HL-60 (cell line): ENCODE results near the gene CLOCK.

ENCODE experiments used
- DNase-seq, 2 experiments: peaks; one replicate each; pipeline ENCODE4 v3.0.0-alpha.2; 2010 to 2020; ENCODE audit warnings: low read depth in 1 of 2, low spot score in 1 of 2
- H3K27ac ChIP-seq: fragments of 250-450 bp; sonication (Bioruptor Pico); replicated peaks from 2 replicates; pipeline ENCODE4 v1.5.1; 2020; ENCODE audit warnings: mild to moderate bottlenecking, moderate library complexity
- H3K27me3 ChIP-seq: fragments of 250-450 bp; sonication (Bioruptor Pico); 2 replicates; pipeline ENCODE4 v1.5.1; 2021; ENCODE audit warnings: mild to moderate bottlenecking, moderate library complexity; ENCODE audit not compliant: insufficient read depth, poor library complexity, severe bottlenecking
- H3K4me3 ChIP-seq: replicated peaks from 2 replicates; pipeline ENCODE4 v1.5.1; 2011; ENCODE audit warnings: mild to moderate bottlenecking, control low read depth, low read length; ENCODE audit not compliant: insufficient read depth
- GABPA ChIP-seq: IDR thresholded peaks from 2 replicates; pipeline ENCODE4 v1.6.1; 2012; ENCODE audit warnings: low read depth
- POLR2AphosphoS5 ChIP-seq: IDR thresholded peaks from 2 replicates; pipeline ENCODE4 v1.6.1; 2012; ENCODE audit warnings: low read depth
- REST ChIP-seq: IDR thresholded peaks from 2 replicates; pipeline ENCODE4 v1.6.1; 2012; ENCODE audit warnings: low read depth; ENCODE audit not compliant: insufficient replicate concordance
- SPI1 ChIP-seq: IDR thresholded peaks from 2 replicates; pipeline ENCODE4 v1.6.1; 2012; ENCODE audit warnings: low read depth, mild to moderate bottlenecking, borderline replicate concordance
- TF ChIP-seq, protein P1 (sequence below): IDR thresholded peaks from one replicate; pipeline ENCODE4 v1.5.1; 2011; ENCODE audit warnings: low read length, control low read depth, inconsistent platforms; ENCODE audit not compliant: insufficient read depth

CLOCK gene

GRCh38 chr4:55397520-55398321 lies 149.0 kb downstream of the CLOCK start:
- TF ChIP-seq, protein P1, sequence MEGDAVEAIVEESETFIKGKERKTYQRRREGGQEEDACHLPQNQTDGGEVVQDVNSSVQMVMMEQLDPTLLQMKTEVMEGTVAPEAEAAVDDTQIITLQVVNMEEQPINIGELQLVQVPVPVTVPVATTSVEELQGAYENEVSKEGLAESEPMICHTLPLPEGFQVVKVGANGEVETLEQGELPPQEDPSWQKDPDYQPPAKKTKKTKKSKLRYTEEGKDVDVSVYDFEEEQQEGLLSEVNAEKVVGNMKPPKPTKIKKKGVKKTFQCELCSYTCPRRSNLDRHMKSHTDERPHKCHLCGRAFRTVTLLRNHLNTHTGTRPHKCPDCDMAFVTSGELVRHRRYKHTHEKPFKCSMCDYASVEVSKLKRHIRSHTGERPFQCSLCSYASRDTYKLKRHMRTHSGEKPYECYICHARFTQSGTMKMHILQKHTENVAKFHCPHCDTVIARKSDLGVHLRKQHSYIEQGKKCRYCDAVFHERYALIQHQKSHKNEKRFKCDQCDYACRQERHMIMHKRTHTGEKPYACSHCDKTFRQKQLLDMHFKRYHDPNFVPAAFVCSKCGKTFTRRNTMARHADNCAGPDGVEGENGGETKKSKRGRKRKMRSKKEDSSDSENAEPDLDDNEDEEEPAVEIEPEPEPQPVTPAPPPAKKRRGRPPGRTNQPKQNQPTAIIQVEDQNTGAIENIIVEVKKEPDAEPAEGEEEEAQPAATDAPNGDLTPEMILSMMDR: no peak
- no peak for TF ChIP-seq REST
- peak; percentile 13; the same call in 1 of the 2 replicates for TF ChIP-seq SPI1
- Histone ChIP-seq H3K4me3 (peak overlapping the region; percentile 87), H3K27me3 (no peaks in the 10 kb centered on the region), H3K27ac (peak overlapping the region; percentile 13; the same call in 1 of the 2 replicates)
- peak; percentile 35 to 60 for DNase-seq

GRCh38 chr4:55397126-55397436 lies 149.6 kb downstream of the CLOCK start:
- peak in 1 of 2 experiments; percentile 6 for DNase-seq
- Histone ChIP-seq H3K4me3 (peak overlapping the region; percentile 87), H3K27ac (peak overlapping the region; percentile 73), H3K27me3 (no peaks in the 10 kb centered on the region)
- TF ChIP-seq REST: no peak
- TF ChIP-seq POLR2AphosphoS5: no peak
- TF ChIP-seq GABPA: no peak
- TF ChIP-seq, protein P1: no peak
- TF ChIP-seq SPI1: no peak

DNA sequence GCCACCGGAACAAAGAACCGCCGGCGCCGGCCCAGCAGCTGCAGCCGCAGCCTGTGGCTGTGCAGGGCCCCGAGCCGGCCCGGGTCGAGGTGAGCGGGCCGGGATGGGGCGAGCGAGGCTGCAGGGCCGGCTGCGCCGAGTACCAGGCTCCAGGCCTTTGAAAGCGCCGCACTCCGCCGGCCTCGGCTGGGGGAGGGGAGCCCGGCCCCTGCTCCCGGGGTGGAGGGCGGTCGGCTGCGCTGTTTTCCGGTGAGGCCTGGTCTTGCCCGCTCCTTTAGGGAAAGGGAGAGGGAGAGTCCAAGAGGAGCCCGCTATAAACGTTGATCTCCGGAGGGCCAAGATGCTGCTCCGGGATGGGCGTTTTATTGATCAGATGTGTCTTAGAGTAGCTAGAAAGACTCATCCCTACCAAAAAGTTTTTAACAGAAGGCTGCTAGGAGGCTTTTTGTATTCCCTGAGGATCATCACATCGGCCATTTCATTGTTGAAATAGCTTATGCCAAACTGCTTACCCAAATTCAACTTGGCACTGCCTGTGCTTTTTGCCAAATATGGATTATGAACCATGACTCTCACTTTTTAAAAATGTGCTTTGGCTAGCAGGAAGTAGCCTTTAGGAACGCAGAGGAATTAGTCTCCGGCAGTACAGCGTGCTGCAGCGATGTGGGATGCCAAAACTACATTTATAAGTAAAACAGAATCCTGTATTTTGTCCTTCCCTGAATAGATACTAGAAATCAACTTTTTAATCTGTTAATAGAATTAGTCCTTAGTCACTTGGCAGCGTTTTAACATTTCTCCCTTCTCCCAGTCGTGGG lies 150.2 kb downstream of the CLOCK start:
- DNase-seq: peak in 1 of 2 experiments; percentile 9

More for the DNA sequence above, 150.2 kb downstream of the CLOCK start:
- Histone ChIP-seq H3K27me3 (no peaks in the 10 kb centered on the region), H3K27ac (peak overlapping the region; percentile 73), H3K4me3 (peak overlapping the region; percentile 87)
- TF ChIP-seq GABPA: no peak
- TF ChIP-seq POLR2AphosphoS5: no peak
- no peak for TF ChIP-seq SPI1
- no peak for TF ChIP-seq REST
- TF ChIP-seq, protein P1: no peak
